HG03103 (cell line): ENCODE results near the gene PSPH.
"Not testable (repeated sequence)": the region's sequence is repeated elsewhere in the genome, so short reads cannot be mapped to it uniquely, and the experiment has no call there.

ENCODE experiments used
- ATAC-seq: cut with Tn5 transposase; IDR thresholded peaks from one replicate; pipeline ENCODE4 v1.9.1; 2021; ENCODE audit warnings: low read depth; ENCODE audit not compliant: unreplicated experiment

PSPH gene

DNA sequence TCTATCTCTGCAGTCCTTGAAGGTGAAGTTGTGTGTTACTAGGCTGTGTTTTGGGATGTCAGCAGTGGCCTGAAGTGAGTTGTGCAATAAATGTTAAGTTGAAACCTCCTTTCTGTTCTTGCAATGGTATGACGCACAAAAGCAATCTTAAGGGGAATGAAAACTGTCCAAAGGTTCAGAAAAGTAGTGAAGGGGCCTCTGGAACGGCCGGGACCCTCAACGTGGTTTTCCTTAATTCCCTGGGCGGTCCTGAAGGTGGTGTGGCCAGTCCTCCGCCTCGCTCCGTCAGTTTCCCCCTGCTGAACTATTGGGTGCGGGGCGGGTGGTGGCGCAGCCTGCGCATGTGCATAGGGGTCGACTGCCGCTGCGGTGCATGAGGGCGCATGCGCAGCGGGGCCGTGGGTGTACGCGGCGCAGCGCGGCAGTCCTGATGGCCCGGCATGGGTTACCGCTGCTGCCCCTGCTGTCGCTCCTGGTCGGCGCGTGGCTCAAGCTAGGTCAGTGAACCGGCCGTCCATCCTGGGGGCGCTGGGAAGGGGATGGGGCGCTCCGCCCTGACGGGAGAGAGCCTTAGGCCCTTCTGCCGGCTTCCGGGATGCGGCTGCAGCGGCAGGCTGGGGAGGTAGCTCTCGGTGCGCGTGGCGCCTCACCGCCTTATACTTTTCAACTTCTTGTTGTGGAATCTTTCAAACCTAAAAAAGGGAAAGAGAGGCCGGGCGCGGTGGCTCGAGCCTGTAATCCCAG, 12.8 kb upstream of the PSPH start, which contains the start of gene SUMF2:
TSS of gene SUMF2 (plus strand) at position 405 of the 744 bp plus-strand sequence. CDS start at position 431, 26 bp downstream.
- peak; percentile 82 for ATAC-seq

DNA sequence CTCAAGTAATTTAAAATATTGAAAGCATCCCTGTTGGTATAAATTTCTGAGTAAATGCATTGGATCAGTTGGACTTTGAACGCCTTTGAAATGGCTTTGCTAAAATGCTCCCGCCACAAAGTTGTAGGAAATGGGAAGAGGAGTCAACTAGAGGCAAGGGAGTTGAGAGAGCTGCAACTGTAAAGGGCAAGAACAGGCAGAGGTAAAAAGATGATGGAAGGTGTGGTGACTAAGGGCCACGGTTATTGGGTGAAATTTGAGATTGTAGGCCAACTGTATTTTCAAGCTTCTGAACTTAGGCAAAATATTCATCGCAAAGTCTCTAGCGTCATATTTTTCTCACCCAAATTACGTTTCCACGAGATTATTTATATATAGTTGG, 12.2 kb upstream of the PSPH start:
- ATAC-seq: no peak

DNA sequence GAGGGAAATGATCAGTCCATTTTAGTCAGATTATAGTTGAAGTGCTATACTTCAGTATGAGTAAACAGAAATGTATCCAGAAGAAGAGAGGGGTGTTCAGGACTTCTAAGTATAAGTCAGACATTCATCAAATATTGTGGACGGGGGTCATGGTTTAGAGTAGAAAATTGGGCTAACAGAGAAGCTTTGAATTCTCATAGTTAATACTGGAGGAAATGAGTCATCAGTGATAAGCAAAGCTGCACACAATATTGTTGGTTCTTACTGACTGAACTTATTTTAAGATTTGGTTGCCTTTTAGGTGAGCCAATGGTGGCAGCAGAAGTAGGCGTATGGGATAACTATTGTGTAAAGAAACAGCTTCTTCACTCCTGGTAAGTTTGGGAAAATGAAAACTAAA, 11.1 kb upstream of the PSPH start:
- no peak for ATAC-seq

DNA sequence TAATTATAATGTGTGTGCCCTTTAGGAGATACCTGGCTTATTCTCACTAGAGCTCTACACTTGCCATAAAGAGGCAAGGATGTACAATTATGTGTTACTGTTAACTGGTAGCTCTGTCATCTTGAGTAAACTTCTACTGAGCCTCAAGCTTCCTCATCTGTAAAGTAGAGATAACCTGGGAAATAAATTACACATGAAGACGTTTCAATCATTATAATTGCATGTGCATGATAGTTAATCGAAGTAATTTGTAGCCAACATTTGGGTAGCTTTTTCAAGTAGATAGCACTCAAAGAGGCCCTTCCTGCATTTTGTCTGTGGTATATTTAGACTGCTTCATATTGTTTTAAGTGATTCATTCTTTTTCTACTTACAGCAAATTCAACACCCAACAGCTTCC, 2.7 kb upstream of the PSPH start:
- ATAC-seq: no peak

DNA sequence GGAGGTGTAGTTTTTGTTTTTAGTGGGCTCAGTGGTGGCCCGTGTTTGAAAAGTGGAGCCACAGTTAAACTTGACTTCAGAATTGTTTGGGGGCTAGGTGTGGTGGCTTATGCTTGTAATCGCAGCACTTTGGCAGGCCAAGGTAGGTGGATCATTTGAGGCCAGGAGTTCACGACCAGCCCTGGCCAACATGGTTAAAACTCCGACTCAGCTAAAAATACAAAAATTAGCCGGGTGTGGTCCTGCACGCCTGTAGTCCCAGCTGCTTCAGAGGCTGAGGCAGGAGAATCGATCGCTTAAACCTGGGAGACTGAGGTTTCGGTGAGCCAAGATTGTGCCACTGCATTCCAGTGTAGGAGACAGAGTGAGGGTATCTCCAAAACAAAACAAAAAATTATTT, 2.1 kb upstream of the PSPH start:
- ATAC-seq: no peak

DNA sequence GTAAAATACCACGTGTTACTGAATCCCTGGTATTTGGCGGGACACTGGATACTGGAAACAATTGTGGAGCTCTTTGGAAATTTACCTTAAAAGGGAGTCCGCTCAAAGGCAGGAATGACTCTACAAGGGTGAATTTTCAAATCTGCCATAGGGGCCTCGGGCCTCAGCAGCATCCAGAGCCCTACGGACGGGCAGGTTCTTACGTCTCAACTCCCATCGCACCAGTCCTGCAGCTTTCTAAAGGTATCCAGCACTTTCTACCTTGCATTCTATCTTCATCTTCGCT, 248 bp downstream of the PSPH start:
- no peak for ATAC-seq

DNA sequence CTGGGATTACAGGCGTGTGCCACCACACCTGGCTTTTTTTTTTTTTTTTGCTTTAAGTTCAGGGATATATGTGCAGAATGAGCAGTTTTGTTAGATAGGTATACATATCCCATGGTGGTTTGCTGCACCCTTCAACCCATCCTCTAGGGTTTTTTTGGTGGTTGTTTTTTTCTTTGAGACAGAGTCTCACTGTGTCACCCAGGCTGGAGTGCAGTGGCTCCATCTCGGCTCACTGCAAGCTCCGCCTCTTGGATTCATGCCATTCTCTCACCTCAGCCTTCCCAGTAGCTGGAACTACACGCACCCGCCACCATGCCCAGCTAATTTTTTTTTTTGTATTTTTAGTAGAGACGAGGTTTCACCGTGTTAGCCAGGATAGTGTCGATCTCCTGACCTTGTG, 2.5 kb downstream of the PSPH start:
- ATAC-seq: not testable (repeated sequence)

DNA sequence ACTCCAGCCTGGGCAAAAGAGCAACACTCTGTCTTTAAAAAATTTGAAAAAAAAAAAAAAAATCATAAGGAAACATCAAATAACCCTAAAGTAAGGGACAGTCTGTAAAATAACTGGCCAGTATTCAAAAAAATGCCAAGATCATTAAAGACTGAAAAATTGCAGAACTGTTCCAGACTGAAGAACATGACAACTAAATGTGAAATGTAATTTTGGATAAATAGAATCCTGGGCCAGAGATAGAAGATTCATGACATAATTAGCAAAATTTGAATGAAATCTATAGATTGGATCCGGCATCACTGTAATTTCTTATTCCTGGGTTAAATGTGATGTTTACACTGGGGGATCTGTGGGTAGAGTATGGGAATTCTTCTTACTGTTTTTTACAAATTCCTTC, 3.0 kb downstream of the PSPH start:
- ATAC-seq: no peak

DNA sequence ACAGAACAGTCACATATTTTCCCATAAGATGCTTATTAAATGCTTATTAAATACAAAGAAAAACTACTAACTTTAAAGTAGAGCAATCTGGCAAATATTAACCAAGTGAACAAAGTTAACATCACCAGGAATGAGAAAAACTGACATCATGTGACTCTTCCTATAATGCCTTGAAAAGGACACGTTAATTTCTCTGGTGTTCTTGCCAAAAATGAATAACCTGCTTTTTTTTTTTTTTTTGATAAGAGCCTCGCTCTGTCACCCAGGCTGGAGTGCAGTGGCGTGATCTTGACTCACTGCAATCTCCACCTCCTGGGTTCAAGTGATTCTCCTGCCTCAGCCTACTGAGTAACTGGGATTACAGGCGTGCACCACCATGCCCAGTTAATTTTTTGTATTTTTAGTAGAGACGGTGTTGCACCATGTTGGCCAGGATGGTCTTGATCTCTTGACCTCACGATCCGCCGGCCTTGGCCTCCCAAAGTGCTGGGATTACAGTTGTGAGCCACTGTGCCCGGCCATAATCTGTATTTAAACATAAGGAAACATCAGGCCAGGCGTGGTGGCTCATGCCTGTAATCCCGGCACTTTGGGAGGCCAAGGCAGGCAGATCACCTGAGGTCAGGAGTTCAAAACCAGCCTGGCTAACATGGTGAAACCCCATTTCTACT, 3.7 kb downstream of the PSPH start:
- not testable (repeated sequence) for ATAC-seq

DNA sequence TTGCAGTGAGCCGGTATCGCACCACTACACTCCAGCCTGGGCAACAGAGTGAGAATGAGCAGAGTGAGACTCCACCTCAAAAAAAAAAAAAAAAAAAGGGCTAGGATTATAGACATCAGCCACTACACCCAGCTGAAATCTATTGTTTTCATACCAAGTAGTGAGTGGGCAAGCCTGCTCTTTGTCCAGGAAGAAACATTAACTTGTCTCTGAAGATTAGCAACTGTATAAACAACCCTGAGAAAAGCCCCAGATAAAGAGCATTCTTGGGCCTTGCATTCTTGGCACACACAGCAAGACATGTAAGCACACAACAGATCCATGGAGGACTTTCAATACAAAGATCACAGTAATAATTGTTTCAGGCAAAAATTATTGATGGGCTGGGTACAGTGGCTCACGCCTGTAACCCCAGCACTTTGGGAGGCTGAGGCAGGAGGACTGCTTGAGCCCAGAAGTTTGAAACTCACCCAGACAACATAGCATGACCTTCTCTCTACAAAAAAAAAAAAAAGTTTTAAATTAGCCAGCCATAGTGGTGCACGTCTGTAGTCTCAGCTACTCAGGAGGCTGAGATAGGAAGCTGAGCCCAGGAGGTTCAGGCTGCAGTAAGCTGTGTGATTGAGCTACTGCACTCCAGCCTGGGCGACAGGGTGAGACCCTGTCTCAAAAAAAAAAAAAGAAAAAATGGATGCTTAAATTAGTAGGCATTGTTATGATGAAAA, 4.4 kb downstream of the PSPH start:
- no peak for ATAC-seq

DNA sequence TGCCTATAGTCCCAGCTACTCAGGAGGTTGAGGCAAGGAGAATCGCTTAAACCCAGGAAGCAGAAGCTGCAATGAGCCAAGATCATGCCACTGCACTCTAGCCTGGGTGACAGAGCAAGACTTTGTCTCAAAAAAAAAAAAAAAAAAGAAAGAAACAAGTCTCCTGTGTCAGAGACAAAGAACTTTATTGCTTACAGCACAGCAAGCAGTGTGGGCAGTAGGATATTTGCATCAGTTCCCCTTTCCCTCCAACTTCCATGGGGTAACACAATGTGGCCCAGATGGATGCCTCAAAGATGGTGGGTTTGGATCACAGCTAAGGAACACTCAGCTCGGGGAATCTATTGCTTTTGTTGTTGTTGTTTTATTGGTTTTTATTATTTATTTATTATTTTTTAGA, 5.5 kb downstream of the PSPH start:
- not testable (repeated sequence) for ATAC-seq

DNA sequence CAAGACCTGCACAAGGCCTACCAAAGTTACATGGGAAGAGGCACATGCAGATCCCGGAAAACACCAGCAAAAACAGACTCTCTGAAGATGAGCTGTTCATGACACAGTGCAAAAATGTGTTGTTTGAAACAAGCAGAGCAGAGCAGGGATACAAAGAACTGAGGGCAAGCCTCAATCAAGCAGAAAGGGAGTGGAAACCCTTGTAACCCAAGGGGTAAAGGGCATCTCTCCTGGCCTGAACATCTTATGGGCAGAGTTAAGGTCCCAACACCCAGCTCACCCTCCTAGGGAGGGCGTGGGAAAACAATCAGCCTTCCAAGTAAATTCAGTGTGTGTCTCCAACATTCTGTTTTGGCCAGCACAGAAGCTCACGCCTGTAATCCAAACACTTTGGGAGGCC, 10.5 kb downstream of the PSPH start:
- no peak for ATAC-seq

DNA sequence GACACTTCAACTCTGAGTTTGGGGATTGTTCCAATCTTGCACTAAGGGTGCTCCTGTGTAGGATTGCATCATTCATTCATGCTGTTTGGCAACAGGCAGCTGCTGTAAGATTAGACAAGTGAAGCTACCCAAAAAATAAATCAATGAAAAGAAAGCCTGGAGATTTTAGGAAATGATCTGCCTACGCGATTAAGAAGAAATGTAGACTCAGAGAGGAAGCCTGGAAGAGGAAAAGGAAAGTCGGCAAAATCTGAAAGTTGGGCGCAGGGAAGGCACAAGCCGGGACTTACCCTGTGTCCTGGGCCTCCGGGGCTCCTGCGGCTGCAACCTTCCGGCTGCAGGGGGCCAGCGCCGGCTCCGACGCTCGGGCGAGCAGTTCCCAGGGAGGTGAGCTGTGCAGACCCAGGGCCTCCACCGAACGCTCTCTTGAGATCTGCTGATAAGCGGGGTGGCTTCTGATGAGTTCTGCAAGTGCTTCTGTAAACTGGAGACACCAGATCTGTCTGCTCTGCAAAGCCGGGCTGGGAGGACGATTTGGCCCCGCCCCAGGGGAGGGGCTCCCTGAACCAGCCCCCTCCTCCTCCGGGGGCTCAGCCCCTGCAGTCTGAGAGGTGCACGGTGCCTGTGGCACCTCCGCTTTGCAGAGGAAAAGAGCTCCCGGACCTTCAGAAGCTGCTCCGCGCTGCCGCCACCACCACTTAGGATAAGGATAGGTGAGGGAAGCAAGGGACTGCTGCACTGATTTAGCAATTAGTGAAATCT, 17.4 kb downstream of the PSPH start:
- peak; percentile 95 for ATAC-seq

DNA sequence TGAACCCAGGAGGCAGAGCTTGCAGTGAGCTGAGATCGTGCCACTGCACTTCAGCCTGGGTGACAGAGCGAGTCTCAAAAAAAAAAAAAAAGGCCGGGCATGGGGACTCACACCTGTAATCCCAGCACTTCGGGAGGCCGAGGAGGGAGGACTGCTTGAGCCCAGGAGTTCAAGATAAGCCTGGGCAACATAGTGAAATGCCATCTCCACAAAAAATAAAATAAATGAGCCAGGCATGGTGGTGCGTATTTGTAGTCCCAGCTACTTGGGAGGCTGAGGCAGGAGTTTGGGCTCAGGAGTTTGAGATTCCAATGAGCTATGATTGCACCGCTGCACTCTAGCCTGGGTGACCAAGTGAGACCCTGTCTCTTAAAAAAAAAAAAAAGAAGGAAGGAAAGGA, 18.7 kb downstream of the PSPH start:
- not testable (repeated sequence) for ATAC-seq

DNA sequence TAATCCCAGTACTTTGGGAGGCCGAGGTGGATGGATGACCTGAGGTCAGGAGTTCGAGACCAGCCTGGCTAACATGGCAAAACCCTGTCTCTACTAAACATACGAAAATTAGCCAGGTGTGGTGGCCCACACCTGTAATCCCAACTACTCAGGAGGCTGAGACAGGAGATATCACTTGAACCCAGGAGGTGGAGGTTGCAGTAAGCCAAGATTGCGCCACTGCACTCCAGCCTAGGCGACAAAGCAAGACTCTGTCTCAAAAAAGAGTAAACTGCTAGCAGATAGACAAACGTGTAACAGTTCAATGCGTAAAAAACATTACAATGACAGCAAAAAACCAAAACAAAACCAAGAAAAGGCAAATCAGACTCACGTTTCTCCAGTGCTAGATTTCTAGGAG, 19.7 kb downstream of the PSPH start:
- ATAC-seq: not testable (repeated sequence)

DNA sequence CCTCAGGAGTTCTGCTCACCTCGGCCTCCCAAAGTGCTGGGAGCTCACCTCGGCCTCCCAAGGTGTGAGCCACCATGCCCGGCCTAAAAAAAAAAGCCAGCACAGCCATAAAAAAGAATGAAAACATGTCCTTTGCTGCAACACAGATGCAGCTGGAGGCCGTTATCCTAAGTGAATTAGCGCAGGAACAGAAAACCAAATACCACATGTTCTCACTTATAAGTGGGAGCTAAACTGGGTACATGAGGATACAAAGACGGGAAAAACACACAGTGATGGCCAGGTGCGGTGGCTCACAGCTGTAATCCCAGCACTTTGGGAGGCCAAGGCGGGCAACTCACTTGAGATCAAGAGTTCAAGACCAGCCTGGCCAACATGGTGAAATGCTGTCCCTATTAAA, 20.9 kb downstream of the PSPH start:
- ATAC-seq: no peak

DNA sequence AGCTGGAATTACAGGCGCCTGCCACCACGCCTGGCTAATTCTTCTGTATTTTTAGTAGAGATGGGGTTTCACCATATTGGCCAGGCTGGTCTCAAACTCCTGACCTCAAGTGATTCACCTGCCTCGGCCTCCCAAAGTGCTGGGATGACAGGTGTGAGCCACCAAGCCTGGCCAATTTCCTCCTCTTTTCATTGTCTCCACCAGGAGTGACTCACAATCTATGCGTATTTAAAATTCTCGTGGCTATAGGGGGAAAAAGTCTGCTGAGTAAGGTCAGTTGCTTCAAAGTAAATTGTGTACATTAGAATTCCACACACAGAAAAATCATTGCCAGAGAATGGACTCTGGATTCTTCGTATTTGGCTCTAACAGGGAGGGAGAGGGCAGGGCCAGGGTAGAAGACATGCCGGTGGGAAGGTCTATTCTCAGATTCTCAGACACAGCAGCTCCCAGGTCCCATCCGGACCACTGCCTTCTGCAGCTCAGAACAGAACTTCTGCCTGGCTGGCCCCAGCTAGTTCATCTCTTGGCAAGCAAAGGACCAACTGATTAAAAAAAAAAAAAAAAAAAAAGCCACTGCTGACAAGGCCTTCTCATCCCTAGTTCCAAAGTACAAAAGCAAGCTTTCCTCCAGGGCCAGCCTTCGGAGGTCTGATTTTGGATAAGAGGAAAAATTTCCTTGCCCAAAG, 22.2 kb downstream of the PSPH start:
- no peak for ATAC-seq

DNA sequence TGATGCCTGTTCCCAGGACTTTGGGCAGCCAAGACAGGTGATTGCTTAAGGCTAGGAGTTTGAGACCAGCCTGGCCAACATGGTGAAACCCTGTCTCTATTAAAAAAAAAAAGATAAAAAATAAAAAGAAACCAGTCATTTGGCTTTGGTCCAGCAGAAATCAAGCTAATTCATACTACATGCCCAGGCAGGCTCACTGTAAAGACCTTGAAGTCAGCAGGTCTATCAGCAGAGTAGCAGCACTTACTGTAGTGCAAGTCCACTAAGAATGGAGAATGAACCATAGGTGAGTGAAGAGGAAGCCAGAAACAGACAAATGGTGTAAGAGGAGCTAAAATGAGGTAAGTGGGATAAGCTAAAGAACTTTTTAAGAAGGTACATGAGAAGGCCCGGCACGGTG, 24.7 kb downstream of the PSPH start:
- no peak for ATAC-seq

DNA sequence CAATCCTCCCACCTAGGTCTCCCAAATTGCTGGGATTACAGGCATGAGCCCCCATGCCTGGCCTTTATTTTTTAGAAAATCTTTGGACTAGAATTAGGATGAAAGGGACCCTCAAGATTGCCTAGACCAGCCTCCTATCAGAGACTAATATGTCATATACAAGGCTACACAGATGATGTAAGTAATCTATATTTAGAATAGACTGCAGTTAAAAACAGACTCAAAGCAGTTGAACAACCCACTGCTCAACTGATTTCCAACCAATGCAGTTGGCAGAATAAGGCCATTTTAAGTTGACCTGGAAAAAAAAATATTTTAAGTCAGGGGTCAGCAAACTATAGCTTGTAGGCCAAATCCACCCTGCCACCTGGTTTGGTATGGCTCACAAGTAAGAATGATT, 27.7 kb downstream of the PSPH start:
- no peak for ATAC-seq

DNA sequence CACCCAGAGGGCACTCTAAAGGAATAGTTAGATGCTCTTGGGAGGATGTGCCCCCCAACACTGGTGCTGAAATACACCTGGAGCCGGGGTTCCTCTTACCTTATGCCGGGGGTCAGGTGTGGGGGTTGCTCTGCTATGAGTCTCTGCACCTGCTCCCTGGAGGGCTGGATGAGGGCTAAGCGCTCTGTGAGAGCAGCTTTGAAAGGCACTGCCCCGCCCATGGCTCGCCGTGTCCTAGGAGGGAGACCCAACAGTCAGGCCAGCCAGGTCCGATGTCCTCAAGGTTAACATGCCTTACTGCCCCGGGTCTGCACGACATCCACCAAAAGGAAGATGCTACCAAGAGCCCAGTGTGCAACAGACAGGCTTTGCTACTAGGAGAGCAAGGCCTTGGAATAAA, 31.7 kb downstream of the PSPH start:
- no peak for ATAC-seq

DNA sequence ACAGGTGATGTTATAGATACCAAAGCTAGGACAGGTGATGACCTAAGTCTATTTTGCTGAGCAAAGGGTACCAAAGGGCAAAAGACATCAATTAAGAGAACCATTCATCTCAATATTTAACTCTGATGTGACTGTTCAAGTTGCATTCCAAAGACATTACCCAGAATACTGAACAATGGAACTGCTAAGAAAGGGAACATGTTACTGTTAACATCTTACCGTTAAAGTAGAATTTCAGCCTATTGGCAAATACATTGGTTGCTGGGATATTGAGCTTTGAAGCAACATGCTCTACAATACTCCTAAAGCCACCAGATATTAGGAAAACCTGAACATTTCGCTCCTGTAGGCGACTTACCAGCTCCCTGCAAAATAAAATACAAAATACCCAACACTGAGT, 34.2 kb downstream of the PSPH start:
- not testable (repeated sequence) for ATAC-seq
